GM12801 (cell line): ENCODE data around the gene ST7L.

Source experiments
- CTCF ChIP-seq: IDR thresholded peaks from one replicate; pipeline ENCODE4 v1.5.1; 2011; ENCODE audit warnings: control low read depth; ENCODE audit not compliant: insufficient read length; ENCODE audit errors: extremely low read depth

ST7L gene

GRCh38 chr1:112558634-112559033 is 60.3 kb downstream of the ST7L start:
- TF ChIP-seq CTCF = no peak

GRCh38 chr1:112557385-112557784 is 61.6 kb downstream of the ST7L start:
- no peak for TF ChIP-seq CTCF

GRCh38 chr1:112554411-112554810 is 64.5 kb downstream of the ST7L start:
- TF ChIP-seq CTCF = no peak

GRCh38 chr1:112549590-112549989 is 69.4 kb downstream of the ST7L start:
- TF ChIP-seq CTCF = no peak

GRCh38 chr1:112548547-112548946 is 70.4 kb downstream of the ST7L start:
- no peak for TF ChIP-seq CTCF

- TF ChIP-seq CTCF = no peak
Measured at GRCh38 chr1:112546076-112546475, 72.9 kb downstream of the ST7L start.

- no peak for TF ChIP-seq CTCF
Measured at GRCh38 chr1:112544751-112545150, 74.2 kb downstream of the ST7L start.

GRCh38 chr1:112544011-112544688 is 74.8 kb downstream of the ST7L start:
- TF ChIP-seq CTCF = no peak
